HCT116 (cell line): Measurements from ENCODE around the gene IP6K3. TPM values are rescaled to one million over a fixed set of nuclear protein-coding genes. Genes with fewer than 3 reads are reported as not detected.

ENCODE experiments used
- ATAC-seq: fragments of 200-7000 bp; cut with Tn5 transposase; 2 replicates; pipeline ENCODE4 v1.9.1; 2020; ENCODE audit warnings: mild to moderate bottlenecking, moderate library complexity
- BruUV-seq: library from RNA; stranded (reverse); fragments of 400-500 nt; replicated peaks from 2 replicates; lab custom pipeline; 2021; lab: Mats Ljungman, UMichigan
- CTCF ChIA-PET: fragments of 300-600 bp; sonication (Branson Sonifier 250); formaldehyde crosslinking; loops from one replicate; lab custom pipeline; 2021; ENCODE audit warnings: antibody characterized with exemption; lab: Charles Lee
- POLR2A ChIA-PET: fragments of 300-600, 350-600 bp; sonication (Branson Sonifier 250); formaldehyde crosslinking; loops from one replicate; lab custom pipeline; 2021; ENCODE audit warnings: antibody characterized with exemption; lab: Charles Lee
- RAD21 ChIA-PET, 2 experiments: fragments of 300-600 bp; sonication (Branson Sonifier 250); formaldehyde crosslinking; loops; one replicate each; lab custom pipeline; 2023; ENCODE audit warnings: low total read pairs in 2 of 2; ENCODE audit not compliant: uncharacterized antibody in 2 of 2, unreplicated experiment in 2 of 2, low non-redundant PET in 1 of 2; lab: Charles Lee
- DNase-seq: peaks from one replicate; pipeline ENCODE4 v3.0.0-alpha.2; 2010; ENCODE audit warnings: low read depth, low spot score
- H2AFZ ChIP-seq: fragments of 200-600 bp; shearing (Covaris generic), sonication (generic); 2 replicates; pipeline ENCODE4 v1.6.1; 2017; ENCODE audit warnings: low read depth, mixed run types, mixed read lengths, antibody characterized with exemption, low read length; ENCODE audit not compliant: poor library complexity, severe bottlenecking
- H3K27ac ChIP-seq: 2 replicates; pipeline ENCODE4 v1.5.1; 2012; ENCODE audit warnings: low read depth, low read length
- H3K27me3 ChIP-seq: fragments of 200-600 bp; sonication (generic); 2 replicates; pipeline ENCODE4 v1.6.1; 2016; ENCODE audit warnings: mixed run types, low read length, mixed read lengths; ENCODE audit not compliant: insufficient read depth
- H3K36me3 ChIP-seq, 2 experiments: fragments of 200-500 bp in 1 of 2; fragments of 200-600 bp in 1 of 2; sonication (Bioruptor generic) in 1 of 2; sonication (generic) in 1 of 2; 2 replicates each; pipeline versions ENCODE4 v1.5.1 to v1.6.1; 2014 to 2016; ENCODE audit warnings: low read length in 2 of 2, inconsistent platforms in 1 of 2, mixed read lengths in 1 of 2, mixed run types in 1 of 2; ENCODE audit not compliant: insufficient read depth in 2 of 2, control insufficient read depth in 1 of 2
- H3K4me1 ChIP-seq, 2 experiments: fragments of 200-600 bp in 1 of 2; sonication (generic) in 1 of 2; 2 replicates each; pipeline versions ENCODE4 v1.5.1 to v1.6.1; 2012 to 2017; ENCODE audit warnings: low read length in 2 of 2, inconsistent platforms in 1 of 2, mild to moderate bottlenecking in 1 of 2, mixed read lengths in 1 of 2, mixed run types in 1 of 2, moderate library complexity in 1 of 2; ENCODE audit not compliant: insufficient read depth in 2 of 2, control insufficient read depth in 1 of 2
- H3K4me2 ChIP-seq: fragments of 200-600 bp; sonication (generic); 2 replicates; pipeline ENCODE4 v1.6.1; 2017; ENCODE audit warnings: mixed run types, low read length, mixed read lengths
- H3K4me3 ChIP-seq, 2 experiments: fragments of 200-600 bp in 1 of 2; sonication (generic) in 1 of 2; replicated peaks in 1 of 2; 2 replicates each; pipeline ENCODE4 v1.5.1; 2011 to 2016; ENCODE audit warnings: low read length in 2 of 2, control low read depth in 1 of 2, low read depth in 1 of 2, mild to moderate bottlenecking in 1 of 2, mixed read lengths in 1 of 2, mixed run types in 1 of 2
- H3K79me2 ChIP-seq: fragments of 200-600 bp; sonication (generic); 2 replicates; pipeline ENCODE4 v1.6.1; 2017; ENCODE audit warnings: mild to moderate bottlenecking, mixed run types, low read length, moderate library complexity, mixed read lengths; ENCODE audit not compliant: insufficient read depth
- H3K9ac ChIP-seq: fragments of 200-600 bp; sonication (generic); 2 replicates; pipeline ENCODE4 v1.6.1; 2016; ENCODE audit warnings: low read length, mixed read lengths
- H3K9me2 ChIP-seq: fragments of 200-600 bp; sonication (generic), shearing (Covaris generic); 2 replicates; pipeline ENCODE4 v1.6.1; 2017; ENCODE audit warnings: mixed run types, mild to moderate bottlenecking, moderate library complexity; ENCODE audit not compliant: insufficient read depth
- H3K9me3 ChIP-seq, 2 experiments: fragments of 200-500 bp in 1 of 2; fragments of 200-600 bp in 1 of 2; sonication (Bioruptor generic) in 1 of 2; sonication (generic) in 1 of 2; 2 replicates each; pipeline ENCODE4 v1.6.1; 2014 to 2017; ENCODE audit warnings: low read length in 2 of 2, mixed read lengths in 2 of 2, inconsistent platforms in 1 of 2, low read depth in 1 of 2, mild to moderate bottlenecking in 1 of 2, mixed run types in 1 of 2, moderate library complexity in 1 of 2; ENCODE audit not compliant: control insufficient read depth in 1 of 2, insufficient read depth in 1 of 2
- H4K20me1 ChIP-seq: fragments of 200-600 bp; sonication (generic), shearing (Covaris generic); 2 replicates; pipeline ENCODE4 v1.6.1; 2017; ENCODE audit warnings: mixed run types, mild to moderate bottlenecking, moderate library complexity; ENCODE audit not compliant: insufficient read depth
- CEBPB ChIP-seq: IDR thresholded peaks from 2 replicates; pipeline ENCODE4 v1.6.1; 2012; ENCODE audit warnings: low read depth
- EZH2 ChIP-seq: fragments of 200-600 bp; sonication (generic); IDR thresholded peaks from 2 replicates; pipeline ENCODE4 v1.6.1; 2017; ENCODE audit warnings: antibody characterized with exemption, mixed run types
- EZH2phosphoT487 ChIP-seq: fragments of 200-600 bp; IDR thresholded peaks from 2 replicates; pipeline ENCODE4 v1.6.1; 2018; ENCODE audit warnings: antibody characterized with exemption, borderline replicate concordance
- JUND ChIP-seq: IDR thresholded peaks from 2 replicates; pipeline ENCODE4 v1.6.1; 2012
- MAX ChIP-seq: IDR thresholded peaks from 2 replicates; pipeline ENCODE4 v1.6.1; 2012
- POLR2A ChIP-seq: IDR thresholded peaks from 2 replicates; pipeline ENCODE4 v1.7.0; 2011; ENCODE audit warnings: borderline replicate concordance; ENCODE audit not compliant: insufficient read depth, insufficient read length; ENCODE audit errors: extremely low read depth
- RAD21 ChIP-seq: IDR thresholded peaks from 2 replicates; pipeline ENCODE4 v1.6.1; 2012; ENCODE audit warnings: low read depth, mild to moderate bottlenecking
- SIN3A ChIP-seq: IDR thresholded peaks from 2 replicates; pipeline ENCODE4 v1.6.1; 2012; ENCODE audit warnings: low read depth
- SP1 ChIP-seq: IDR thresholded peaks from 2 replicates; pipeline ENCODE4 v1.6.1; 2012; ENCODE audit warnings: low read depth
- TCF7L2 ChIP-seq: IDR thresholded peaks from 2 replicates; pipeline ENCODE4 v1.7.0; 2011; ENCODE audit warnings: borderline replicate concordance, inconsistent platforms; ENCODE audit not compliant: insufficient read depth, insufficient read length; ENCODE audit errors: extremely low read depth
- YY1 ChIP-seq: IDR thresholded peaks from 2 replicates; pipeline ENCODE4 v1.6.1; 2011; ENCODE audit warnings: low read length, low read depth, moderate library complexity, mild to moderate bottlenecking; ENCODE audit not compliant: insufficient replicate concordance; ENCODE audit errors: extremely low read depth
- intact Hi-C: fragments of 100-400 bp; cut with micrococcal nuclease; formaldehyde crosslinking; loops from 2 replicates; pipeline ENCODE4 v1.10.0; 2022
- total RNA-seq: library from RNA; stranded (reverse); gene quantifications from one replicate; pipeline ENCODE4 v1.2.1, GENCODE V29; 2021; ENCODE audit not compliant: unreplicated experiment
- TF ChIP-seq, protein P1 (sequence below): IDR thresholded peaks from 2 replicates; pipeline ENCODE4 v1.6.1; 2012
- TF ChIP-seq, protein P2 (sequence below): IDR thresholded peaks from 2 replicates; pipeline ENCODE4 v1.6.1; 2011; ENCODE audit warnings: mild to moderate bottlenecking, low read length, moderate library complexity; ENCODE audit not compliant: insufficient replicate concordance; ENCODE audit errors: extremely low read depth

Gene IP6K3
- total RNA-seq, 1 experiment from 2014 or later = not detected

GRCh38 chr6:33758815-33759216 lies 12.1 kb upstream of the IP6K3 start:
- Histone ChIP-seq H3K4me2 (peak overlapping the region; percentile 47), H3K9ac (no peak overlapping the region), H4K20me1 (no peaks in the 10 kb centered on the region), H3K79me2 (no peaks in the 10 kb centered on the region), H3K9me3 (no peaks in the 10 kb centered on the region), H3K9me2 (no peaks in the 10 kb centered on the region), H2AFZ (no peak overlapping the region), H3K4me3 (no peak overlapping the region), H3K27me3 (no peaks in the 10 kb centered on the region), H3K27ac (no peak overlapping the region), H3K4me1 (peaks cover 6 to 19% of the 10 kb centered on the region in 2 experiments; a peak in 3 of 4 replicates), H3K36me3 (no peaks in the 10 kb centered on the region)
- ChIA-PET CTCF (interaction anchor here (0.9 to 1.8 kb wide), 7 partner anchors 9 to 400 kb away, joined by 3 to 9 read pairs (median 4); partner anchors contain the start of gene UQCC2), RAD21 (no interaction called here), POLR2A (no interaction called here)
- intact Hi-C loops = no loop called here
- no TSS peak for BruUV-seq
- no peak for DNase-seq
- ATAC-seq = no peak
- no peak for TF ChIP-seq YY1
- no peak for TF ChIP-seq CEBPB
- no peak for TF ChIP-seq EZH2phosphoT487

GRCh38 chr6:33757906-33758305 lies 11.2 kb upstream of the IP6K3 start:
- H3K9me3 ChIP-seq = no peaks in the 10 kb centered on the region
- POLR2A ChIA-PET = no interaction called here

More at GRCh38 chr6:33757906-33758305, 11.2 kb upstream of the IP6K3 start:
- Histone ChIP-seq H3K27me3 (no peaks in the 10 kb centered on the region), H3K36me3 (no peaks in the 10 kb centered on the region), H3K4me1 (peaks cover 6 to 19% of the 10 kb centered on the region in 2 experiments; a peak in 3 of 4 replicates), H3K27ac (no peak overlapping the region), H4K20me1 (no peaks in the 10 kb centered on the region), H3K9me2 (no peaks in the 10 kb centered on the region), H3K9ac (no peak overlapping the region), H3K4me3 (no peak overlapping the region), H3K4me2 (no peak overlapping the region), H3K79me2 (no peaks in the 10 kb centered on the region), H2AFZ (no peak overlapping the region)
- BruUV-seq = no TSS peak
- ChIA-PET RAD21 (no interaction called here), CTCF (interaction anchor here (1.0 kb wide), 1 partner anchor 13 kb away, joined by 3 read pairs; no protein-coding TSS in a partner anchor)
- intact Hi-C loops = no loop called here
- TF ChIP-seq EZH2 (no peak), YY1 (no peak), MAX (no peak), TCF7L2 (no peak), POLR2A (no peak), SP1 (no peak), JUND (no peak), SIN3A (no peak), EZH2phosphoT487 (no peak), RAD21 (no peak)
- TF ChIP-seq, protein P1, sequence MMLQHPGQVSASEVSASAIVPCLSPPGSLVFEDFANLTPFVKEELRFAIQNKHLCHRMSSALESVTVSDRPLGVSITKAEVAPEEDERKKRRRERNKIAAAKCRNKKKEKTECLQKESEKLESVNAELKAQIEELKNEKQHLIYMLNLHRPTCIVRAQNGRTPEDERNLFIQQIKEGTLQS = no peak
- TF ChIP-seq, protein P2, sequence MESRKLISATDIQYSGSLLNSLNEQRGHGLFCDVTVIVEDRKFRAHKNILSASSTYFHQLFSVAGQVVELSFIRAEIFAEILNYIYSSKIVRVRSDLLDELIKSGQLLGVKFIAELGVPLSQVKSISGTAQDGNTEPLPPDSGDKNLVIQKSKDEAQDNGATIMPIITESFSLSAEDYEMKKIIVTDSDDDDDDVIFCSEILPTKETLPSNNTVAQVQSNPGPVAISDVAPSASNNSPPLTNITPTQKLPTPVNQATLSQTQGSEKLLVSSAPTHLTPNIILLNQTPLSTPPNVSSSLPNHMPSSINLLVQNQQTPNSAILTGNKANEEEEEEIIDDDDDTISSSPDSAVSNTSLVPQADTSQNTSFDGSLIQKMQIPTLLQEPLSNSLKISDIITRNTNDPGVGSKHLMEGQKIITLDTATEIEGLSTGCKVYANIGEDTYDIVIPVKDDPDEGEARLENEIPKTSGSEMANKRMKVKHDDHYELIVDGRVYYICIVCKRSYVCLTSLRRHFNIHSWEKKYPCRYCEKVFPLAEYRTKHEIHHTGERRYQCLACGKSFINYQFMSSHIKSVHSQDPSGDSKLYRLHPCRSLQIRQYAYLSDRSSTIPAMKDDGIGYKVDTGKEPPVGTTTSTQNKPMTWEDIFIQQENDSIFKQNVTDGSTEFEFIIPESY = no peak
- ATAC-seq (no peak), DNase-seq (no peak)
